H1 (cell line): Measurements from ENCODE around the gene BET1L. TPM values are rescaled to one million over a fixed set of nuclear protein-coding genes. Genes with fewer than 3 reads are reported as not detected.

ENCODE experiments used
- CTCF ChIA-PET: fragments of 300-600 bp; sonication (Branson Sonifier 250); formaldehyde crosslinking; loops from one replicate; lab custom pipeline; 2021; ENCODE audit not compliant: partially characterized antibody; lab: Charles Lee
- POLR2A ChIA-PET: fragments of 300-600 bp; sonication (Branson Sonifier 250); formaldehyde crosslinking; loops from one replicate; lab custom pipeline; 2021; ENCODE audit warnings: inconsistent platforms; ENCODE audit not compliant: partially characterized antibody; lab: Charles Lee
- DNase-seq, 2 experiments: peaks; one replicate each; pipeline versions ENCODE4 v3.0.0 to v3.0.0-alpha.2; 2010 to 2022; ENCODE audit warnings: low spot score in 2 of 2, low read depth in 1 of 2, mixed read lengths in 1 of 2
- FAIRE-seq: peaks from 2 replicates; lab custom pipeline; 2011; peaks lifted over from hg19 to GRCh38; lab: Jason Lieb, UNC
- H2AFZ ChIP-seq: 2 replicates; pipeline ENCODE4 v1.8.1; 2012; ENCODE audit warnings: low read length, inconsistent platforms
- H2AK5ac ChIP-seq: 2 replicates; pipeline ENCODE4 v1.6.1; 2013; ENCODE audit warnings: low read depth, low read length
- H2BK120ac ChIP-seq: replicated peaks from 2 replicates; pipeline ENCODE3; 2013; ENCODE audit warnings: low read depth, low read length, inconsistent platforms
- H2BK12ac ChIP-seq: 2 replicates; pipeline ENCODE4 v1.6.1; 2013; ENCODE audit warnings: low read depth, low read length
- H2BK15ac ChIP-seq: 2 replicates; pipeline ENCODE4 v1.6.1; 2013; ENCODE audit warnings: low read length
- H2BK20ac ChIP-seq: 2 replicates; pipeline ENCODE4 v1.6.1; 2013; ENCODE audit warnings: low read length
- H2BK5ac ChIP-seq: 2 replicates; pipeline ENCODE4 v1.6.1; 2013; ENCODE audit warnings: low read depth, low read length
- H3K14ac ChIP-seq: 2 replicates; pipeline ENCODE4 v1.6.1; 2013; ENCODE audit warnings: inconsistent platforms; ENCODE audit not compliant: insufficient read length
- H3K18ac ChIP-seq: 2 replicates; pipeline ENCODE4 v1.6.1; 2013; ENCODE audit warnings: low read length; ENCODE audit errors: extremely low read depth
- H3K23ac ChIP-seq: 2 replicates; pipeline ENCODE4 v1.6.1; 2013; ENCODE audit warnings: inconsistent platforms; ENCODE audit not compliant: insufficient read length
- H3K23me2 ChIP-seq: 2 replicates; pipeline ENCODE4 v1.6.1; 2013; ENCODE audit warnings: low read depth, low read length
- H3K27ac ChIP-seq: 2 replicates; pipeline ENCODE4 v1.6.1; 2011; ENCODE audit warnings: low read depth, low read length, inconsistent platforms
- H3K27me3 ChIP-seq, 4 experiments: replicated peaks in 1 of 4; 1 replicate in 1 of 4; 2 replicates in 3 of 4; pipeline versions ENCODE4 v1.6.1 to v1.8.1; 2011 to 2013; ENCODE audit warnings: low read length in 3 of 4, mild to moderate bottlenecking in 3 of 4, inconsistent platforms in 2 of 4, mixed read lengths in 2 of 4, moderate library complexity in 1 of 4; ENCODE audit not compliant: control insufficient read depth in 3 of 4, insufficient read depth in 3 of 4; ENCODE audit errors: extremely low read depth in 1 of 4
- H3K36me3 ChIP-seq, 4 experiments: 2 replicates each; pipeline versions ENCODE4 v1.6.1 to v1.8.1; 2011 to 2013; ENCODE audit warnings: mild to moderate bottlenecking in 4 of 4, low read length in 3 of 4, moderate library complexity in 2 of 4, control low read depth in 1 of 4, inconsistent platforms in 1 of 4; ENCODE audit not compliant: insufficient read depth in 4 of 4, control insufficient read depth in 2 of 4
- H3K4ac ChIP-seq: replicated peaks from 2 replicates; pipeline ENCODE3; 2013; ENCODE audit warnings: low read length, low read depth, mixed read lengths, inconsistent platforms; ENCODE audit not compliant: insufficient read length
- H3K4me1 ChIP-seq, 4 experiments: replicated peaks in 1 of 4; 1 replicate in 1 of 4; 2 replicates in 3 of 4; pipeline versions ENCODE4 v1.6.1 to v1.8.1; 2011 to 2013; ENCODE audit warnings: low read length in 3 of 4, inconsistent platforms in 2 of 4, mixed read lengths in 1 of 4; ENCODE audit not compliant: insufficient read depth in 4 of 4, control insufficient read depth in 3 of 4
- H3K4me2 ChIP-seq, 2 experiments: 2 replicates each; pipeline versions ENCODE4 v1.6.1 to v1.8.1; 2011 to 2013; ENCODE audit warnings: low read depth in 2 of 2, low read length in 2 of 2, control low read depth in 1 of 2, inconsistent platforms in 1 of 2, mild to moderate bottlenecking in 1 of 2; ENCODE audit not compliant: insufficient read depth in 1 of 2
- H3K4me3 ChIP-seq, 4 experiments: fragments of 200-600, 300-600 bp in 1 of 4; sonication (generic), shearing (Covaris generic), sonication (Bioruptor Twin) in 1 of 4; 2 replicates each; pipeline versions ENCODE4 v1.5.1 to v1.8.1; 2011 to 2016; ENCODE audit warnings: low read length in 4 of 4, low read depth in 3 of 4, control low read depth in 2 of 4, inconsistent platforms in 2 of 4, mild to moderate bottlenecking in 2 of 4, mixed read lengths in 1 of 4, moderate library complexity in 1 of 4; ENCODE audit not compliant: insufficient read depth in 2 of 4; ENCODE audit errors: extremely low read depth in 1 of 4
- H3K56ac ChIP-seq: replicated peaks from 2 replicates; pipeline ENCODE3; 2013; ENCODE audit warnings: low read depth, mild to moderate bottlenecking, mixed read lengths, low read length, inconsistent platforms; ENCODE audit not compliant: insufficient read length
- H3K79me1 ChIP-seq: 2 replicates; pipeline ENCODE4 v1.6.1; 2013; ENCODE audit warnings: low read depth, low read length, control low read depth
- H3K79me2 ChIP-seq, 2 experiments: 2 replicates each; pipeline versions ENCODE4 v1.6.1 to v1.8.1; 2012 to 2013; ENCODE audit warnings: low read length in 2 of 2, mild to moderate bottlenecking in 2 of 2, inconsistent platforms in 1 of 2; ENCODE audit not compliant: insufficient read depth in 2 of 2, control insufficient read depth in 1 of 2
- H3K9ac ChIP-seq, 4 experiments: replicated peaks in 1 of 4; 1 replicate in 1 of 4; 2 replicates in 3 of 4; pipeline versions ENCODE4 v1.6.1 to v1.8.1; 2011 to 2013; ENCODE audit warnings: low read depth in 3 of 4, low read length in 3 of 4, control low read depth in 2 of 4, mild to moderate bottlenecking in 2 of 4, moderate library complexity in 2 of 4, inconsistent platforms in 1 of 4; ENCODE audit errors: extremely low read depth in 1 of 4
- H3K9me3 ChIP-seq, 2 experiments: 2 replicates each; pipeline versions ENCODE4 v1.6.1 to v1.8.1; 2012 to 2013; ENCODE audit warnings: mild to moderate bottlenecking in 2 of 2, moderate library complexity in 2 of 2, control low read depth in 1 of 2, inconsistent platforms in 1 of 2, low read depth in 1 of 2, low read length in 1 of 2, mixed read lengths in 1 of 2; ENCODE audit not compliant: insufficient read depth in 2 of 2
- H4K20me1 ChIP-seq, 2 experiments: replicated peaks in 1 of 2; 2 replicates each; pipeline versions ENCODE3 to v1.8.1; 2011 to 2013; ENCODE audit warnings: inconsistent platforms in 2 of 2, low read length in 2 of 2, mild to moderate bottlenecking in 1 of 2; ENCODE audit not compliant: insufficient read depth in 2 of 2, control insufficient read depth in 1 of 2
- H4K5ac ChIP-seq: 2 replicates; pipeline ENCODE4 v1.6.1; 2013; ENCODE audit warnings: low read length, low read depth, mixed read lengths, inconsistent platforms; ENCODE audit not compliant: insufficient read length
- H4K8ac ChIP-seq: 2 replicates; pipeline ENCODE4 v1.8.0; 2013; ENCODE audit warnings: mild to moderate bottlenecking, moderate library complexity, low read length, inconsistent platforms; ENCODE audit not compliant: insufficient read depth; ENCODE audit errors: extremely low read depth
- H4K91ac ChIP-seq: replicated peaks from 2 replicates; pipeline ENCODE3; 2013; ENCODE audit warnings: low read length, mixed read lengths, inconsistent platforms; ENCODE audit not compliant: insufficient read length
- CBX5 ChIP-seq: fragments of 300-800, 300-1000 bp; sonication (generic); IDR thresholded peaks from 2 replicates; pipeline ENCODE4 v1.7.1; 2016; ENCODE audit warnings: antibody characterized with exemption, low read length, low read depth
- CHD1 ChIP-seq: IDR thresholded peaks from 2 replicates; pipeline ENCODE4 v1.6.1; 2012; ENCODE audit warnings: low read depth, low read length, improper control_type of control experiment
- E2F6 ChIP-seq: IDR thresholded peaks from 2 replicates; pipeline ENCODE4 v1.6.1; 2012; ENCODE audit warnings: inconsistent platforms
- HDAC6 ChIP-seq: IDR thresholded peaks from one replicate; pipeline ENCODE4 v1.7.1; 2012; ENCODE audit warnings: low read depth, mild to moderate bottlenecking, inconsistent platforms, low read length, moderate library complexity
- RAD21 ChIP-seq, 2 experiments: IDR thresholded peaks in 1 of 2; conservative IDR thresholded peaks in 1 of 2; 2 replicates each; pipeline ENCODE4 v1.6.1; 2011; ENCODE audit warnings: low read depth in 2 of 2, low read length in 2 of 2, improper control_type of control experiment in 1 of 2, inconsistent platforms in 1 of 2, mild to moderate bottlenecking in 1 of 2, moderate library complexity in 1 of 2
- SP1 ChIP-seq: IDR thresholded peaks from 2 replicates; pipeline ENCODE4 v1.6.1; 2011; ENCODE audit warnings: low read depth, low read length
- YY1 ChIP-seq: IDR thresholded peaks from 2 replicates; pipeline ENCODE4 v1.6.1; 2011; ENCODE audit warnings: low read depth, mild to moderate bottlenecking, low read length
- WGBS, 2 experiments: shearing (Covaris generic) in 1 of 2; methylation state at CpG; one replicate each; pipeline versions ENCODE4 v1.1.6 to v1.1.7; 2013 to 2015; ENCODE audit warnings: low lambda C conversion rate in 2 of 2, mixed read lengths in 2 of 2, inconsistent platforms in 1 of 2, low coverage in 1 of 2, missing lambda C conversion rate in 1 of 2; ENCODE audit not compliant: insufficient replicate concordance in 2 of 2, insufficient coverage in 1 of 2, insufficient read length in 1 of 2; ENCODE audit errors: extremely low coverage in 1 of 2, missing lambda C conversion rate in 1 of 2; 5-methylcytosine and 5-hydroxymethylcytosine counted together
- polyA plus RNA-seq, 7 experiments: library from polyadenylated mRNA; depleted of rRNA in 3 of 7; stranded (reverse) in 5 of 7; unstranded in 2 of 7; fragments of >200 nt in 5 of 7; fragments of 200-250 nt in 2 of 7; gene quantifications; 1 replicate in 5 of 7; 2 replicates in 1 of 7; 4 replicates in 1 of 7; pipeline versions ENCODE4 v1.2.1 to v1.2.3, GENCODE V29; 2011 to 2013; ENCODE audit warnings: missing spikeins in 2 of 7, mixed read lengths in 2 of 7
- total RNA-seq: library from RNA; stranded (reverse); fragmentation: NEBNext Ultra II Directional; extraction: Animal tissue kit (Norgen Biotek cat#: 25700); gene quantifications from 2 replicates; pipeline ENCODE4 v1.2.1, GENCODE V29; 2021
- TF ChIP-seq, protein P1 (sequence below): IDR thresholded peaks from 2 replicates; pipeline ENCODE4 v1.6.1; 2011; ENCODE audit warnings: low read depth, mild to moderate bottlenecking, low read length; ENCODE audit not compliant: insufficient read depth

The BET1L gene
- total and polyA plus RNA-seq, 2 of the 8 experiments (the other 6 are each of a cell fraction or from before 2014, with no cell fraction given): 40.2 to 61.9 TPM

DNA sequence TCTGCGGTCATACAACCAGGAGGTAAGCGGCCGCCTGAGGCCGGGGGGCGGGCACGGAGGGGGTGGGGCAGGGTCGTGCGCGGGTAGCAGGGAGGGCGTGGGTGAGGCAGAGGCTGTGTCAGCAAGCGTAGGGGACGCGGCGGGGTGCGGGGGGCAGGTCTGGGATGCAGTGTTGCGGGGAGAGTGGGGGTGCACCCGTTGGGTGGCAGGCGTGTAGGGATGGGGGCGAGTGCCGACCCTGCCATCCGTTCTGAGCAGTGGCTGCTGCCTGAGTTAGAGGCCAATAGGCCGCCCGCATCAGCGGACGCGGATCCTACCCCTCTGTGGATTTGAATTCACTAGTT lies 1.7 kb upstream of the BET1L start:
- Histone ChIP-seq H4K8ac (no peak overlapping the region), H3K36me3 (peaks cover 28 to 49% (median 37%) of the 10 kb centered on the region in 4 experiments), H4K91ac (no peak overlapping the region), H2BK15ac (no peak overlapping the region), H4K5ac (no peak overlapping the region), H2BK12ac (no peak overlapping the region), H2AFZ (no peak overlapping the region), H3K14ac (no peak overlapping the region), H3K4ac (no peak overlapping the region), H3K27ac (no peak overlapping the region), H3K27me3 (no peaks in the 10 kb centered on the region), H3K9ac (peak overlapping the region; percentile 31 to 69 (median 58)), H2BK120ac (no peak overlapping the region), H2BK5ac (peak overlapping the region; percentile 24; the same call in 1 of the 2 replicates), H4K20me1 (peaks cover 0 to 29% of the 10 kb centered on the region in 2 experiments), H3K4me1 (peaks cover 0 to 23% (median 9%) of the 10 kb centered on the region in 4 experiments; a peak in 5 of 7 replicates), H3K4me3 (peak overlapping the region; percentile 85 to 89 (median 87)), H3K9me3 (no peaks in the 10 kb centered on the region), H3K18ac (no peak overlapping the region), H3K79me1 (peaks cover 11% of the 10 kb centered on the region), H3K23ac (no peak overlapping the region), H3K79me2 (peaks cover 0 to 31% of the 10 kb centered on the region in 2 experiments; a peak in 3 of 4 replicates), H2BK20ac (no peak overlapping the region), H3K56ac (no peak overlapping the region), H2AK5ac (0 out of 2 replicates have a peak overlapping the region, but pooled peaks have one; percentile 24), H3K23me2 (peaks cover 22% of the 10 kb centered on the region), H3K4me2 (peak overlapping the region; percentile 97 to 100)
- CTCF ChIA-PET: interaction anchor here (0.8 to 1.3 kb wide), 4 partner anchors 10 to 161 kb away, joined by 3 to 4 read pairs (median 3); partner anchors contain the start of gene B4GALNT4
- POLR2A ChIA-PET: interaction anchor here (1.2 to 2.3 kb wide), 7 partner anchors 7 to 147 kb away, joined by 3 to 11 read pairs (median 4); no protein-coding TSS in a partner anchor
- FAIRE-seq (no peak), DNase-seq (no peak)
- TF ChIP-seq CBX5 (no peak), RAD21 (IDR thresholded peaks at IDR 0.05 in 1 of 2, conservative IDR thresholded peaks at IDR 0.05 in 1 of 2; ENCODE audit: low read depth in 2 of 2, low read length in 2 of 2) (no peak), CHD1 (no peak), SP1 (no peak), HDAC6 (no peak), E2F6 (no peak), YY1 (no peak)
- TF ChIP-seq, protein P1, sequence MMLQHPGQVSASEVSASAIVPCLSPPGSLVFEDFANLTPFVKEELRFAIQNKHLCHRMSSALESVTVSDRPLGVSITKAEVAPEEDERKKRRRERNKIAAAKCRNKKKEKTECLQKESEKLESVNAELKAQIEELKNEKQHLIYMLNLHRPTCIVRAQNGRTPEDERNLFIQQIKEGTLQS: no peak
- WGBS, 2 experiments: 0% methylated on average over 2 of the region's 26 CpGs; no CpG with 5 or more reads in 1 of the 2 experiments
